Activated naive CD4-positive, alpha-beta T cell treated with anti-CD3 and anti-CD28 coated beads, Interleukin-2, amount 50 U/mL, for 24 hours (primary cell): Measurements from ENCODE around the gene RHOU.

Source experiments
- H3K27ac Mint-ChIP-seq: one replicate; pipeline ENCODE4 v1.8.0; 2021; ENCODE audit warnings: mild to moderate bottlenecking, mixed read lengths
- H3K27me3 Mint-ChIP-seq: one replicate; pipeline ENCODE4 v1.8.0; 2021; ENCODE audit warnings: mixed read lengths
- H3K36me3 Mint-ChIP-seq: one replicate; pipeline ENCODE4 v1.8.0; 2021; ENCODE audit warnings: mixed read lengths
- H3K4me1 Mint-ChIP-seq: one replicate; pipeline ENCODE4 v1.8.0; 2021; ENCODE audit warnings: mixed read lengths
- H3K4me3 Mint-ChIP-seq: one replicate; pipeline ENCODE4 v1.8.0; 2021; ENCODE audit warnings: mild to moderate bottlenecking, mixed read lengths
- H3K9me3 Mint-ChIP-seq: one replicate; pipeline ENCODE4 v1.8.0; 2021; ENCODE audit warnings: mixed read lengths

Gene RHOU

GRCh38 chr1:228725178-228725577, 10.1 kb upstream of the RHOU start:
- no peak overlapping the region for H3K4me3 Mint-ChIP-seq

GRCh38 chr1:228727681-228728171, 7.6 kb upstream of the RHOU start:
- Mint-ChIP-seq H3K27me3 (peaks cover 14% of the 10 kb centered on the region), H3K36me3 (no peaks in the 10 kb centered on the region), H3K4me3 (no peak overlapping the region), H3K27ac (no peak overlapping the region), H3K9me3 (no peaks in the 10 kb centered on the region), H3K4me1 (no peaks in the 10 kb centered on the region)

More at GRCh38 chr1:228725178-228725577, 10.1 kb upstream of the RHOU start:
- no peak overlapping the region for H3K27ac Mint-ChIP-seq
- H3K36me3 Mint-ChIP-seq, result no peaks in the 10 kb centered on the region
- no peaks in the 10 kb centered on the region for H3K9me3 Mint-ChIP-seq
- H3K27me3 Mint-ChIP-seq, result peaks cover 12% of the 10 kb centered on the region
- H3K4me1 Mint-ChIP-seq, result no peaks in the 10 kb centered on the region

- peaks cover 14% of the 10 kb centered on the region for H3K4me1 Mint-ChIP-seq
- no peak overlapping the region for H3K4me3 Mint-ChIP-seq
- H3K36me3 Mint-ChIP-seq, result no peaks in the 10 kb centered on the region
- no peaks in the 10 kb centered on the region for H3K9me3 Mint-ChIP-seq
- H3K27me3 Mint-ChIP-seq, result peaks cover 15% of the 10 kb centered on the region
- H3K27ac Mint-ChIP-seq, result no peak overlapping the region
Measured at GRCh38 chr1:228732426-228732825, 2.9 kb upstream of the RHOU start.

- Mint-ChIP-seq H3K36me3 (no peaks in the 10 kb centered on the region), H3K4me3 (no peak overlapping the region), H3K4me1 (peaks cover 25% of the 10 kb centered on the region), H3K27me3 (peaks cover 10% of the 10 kb centered on the region), H3K9me3 (no peaks in the 10 kb centered on the region), H3K27ac (no peak overlapping the region)
Measured at GRCh38 chr1:228733576-228733975, 1.7 kb upstream of the RHOU start.

- no peak overlapping the region for H3K27ac Mint-ChIP-seq
- H3K27me3 Mint-ChIP-seq, result peaks cover 7% of the 10 kb centered on the region
- peak overlapping the region; percentile 88 for H3K4me3 Mint-ChIP-seq
- no peaks in the 10 kb centered on the region for H3K9me3 Mint-ChIP-seq
- H3K36me3 Mint-ChIP-seq, result no peaks in the 10 kb centered on the region
- peaks cover 26% of the 10 kb centered on the region for H3K4me1 Mint-ChIP-seq
Measured at GRCh38 chr1:228735871-228736586, 750 bp downstream of the RHOU start.

- Mint-ChIP-seq H3K4me1 (peaks cover 26% of the 10 kb centered on the region), H3K9me3 (no peaks in the 10 kb centered on the region), H3K4me3 (peak overlapping the region; percentile 26), H3K27ac (no peak overlapping the region), H3K27me3 (peaks cover 5% of the 10 kb centered on the region), H3K36me3 (no peaks in the 10 kb centered on the region)
Measured at GRCh38 chr1:228736844-228737445, 1.7 kb downstream of the RHOU start.

- Mint-ChIP-seq H3K36me3 (no peaks in the 10 kb centered on the region), H3K27ac (no peak overlapping the region), H3K4me3 (no peak overlapping the region), H3K9me3 (no peaks in the 10 kb centered on the region), H3K27me3 (peaks cover 4% of the 10 kb centered on the region), H3K4me1 (peaks cover 26% of the 10 kb centered on the region)
Measured at GRCh38 chr1:228737601-228738041, 2.3 kb downstream of the RHOU start.

- H3K27me3 Mint-ChIP-seq, result no peaks in the 10 kb centered on the region
- H3K4me3 Mint-ChIP-seq, result no peak overlapping the region
Measured at GRCh38 chr1:228739826-228740225, 4.5 kb downstream of the RHOU start.

GRCh38 chr1:228740543-228741317, 5.5 kb downstream of the RHOU start:
- Mint-ChIP-seq H3K9me3 (no peaks in the 10 kb centered on the region), H3K27ac (no peak overlapping the region), H3K27me3 (no peaks in the 10 kb centered on the region), H3K4me3 (no peak overlapping the region), H3K4me1 (peaks cover 21% of the 10 kb centered on the region), H3K36me3 (peaks cover 3% of the 10 kb centered on the region)

More at GRCh38 chr1:228739826-228740225, 4.5 kb downstream of the RHOU start:
- peaks cover 3% of the 10 kb centered on the region for H3K36me3 Mint-ChIP-seq
- H3K9me3 Mint-ChIP-seq, result no peaks in the 10 kb centered on the region
- peaks cover 21% of the 10 kb centered on the region for H3K4me1 Mint-ChIP-seq
- H3K27ac Mint-ChIP-seq, result no peak overlapping the region

GRCh38 chr1:228742281-228742860, 7.1 kb downstream of the RHOU start:
- H3K36me3 Mint-ChIP-seq, result peaks cover 3% of the 10 kb centered on the region
- no peaks in the 10 kb centered on the region for H3K27me3 Mint-ChIP-seq
- no peak overlapping the region for H3K27ac Mint-ChIP-seq

GRCh38 chr1:228743405-228743804, 8.1 kb downstream of the RHOU start:
- H3K9me3 Mint-ChIP-seq, result no peaks in the 10 kb centered on the region
- no peaks in the 10 kb centered on the region for H3K27me3 Mint-ChIP-seq
- no peak overlapping the region for H3K4me3 Mint-ChIP-seq
- H3K4me1 Mint-ChIP-seq, result peaks cover 2% of the 10 kb centered on the region
- H3K27ac Mint-ChIP-seq, result no peak overlapping the region
- H3K36me3 Mint-ChIP-seq, result peaks cover 3% of the 10 kb centered on the region

More at GRCh38 chr1:228742281-228742860, 7.1 kb downstream of the RHOU start:
- Mint-ChIP-seq H3K4me1 (peaks cover 13% of the 10 kb centered on the region), H3K4me3 (no peak overlapping the region), H3K9me3 (no peaks in the 10 kb centered on the region)

- H3K4me1 Mint-ChIP-seq, result no peaks in the 10 kb centered on the region
- H3K36me3 Mint-ChIP-seq, result peaks cover 3% of the 10 kb centered on the region
- no peaks in the 10 kb centered on the region for H3K9me3 Mint-ChIP-seq
- no peaks in the 10 kb centered on the region for H3K27me3 Mint-ChIP-seq
- H3K4me3 Mint-ChIP-seq, result no peak overlapping the region
- no peak overlapping the region for H3K27ac Mint-ChIP-seq
Measured at GRCh38 chr1:228744356-228744755, 9.1 kb downstream of the RHOU start.

- Mint-ChIP-seq H3K4me3 (no peak overlapping the region), H3K36me3 (peaks cover 3% of the 10 kb centered on the region), H3K4me1 (no peaks in the 10 kb centered on the region), H3K27ac (no peak overlapping the region), H3K27me3 (no peaks in the 10 kb centered on the region), H3K9me3 (no peaks in the 10 kb centered on the region)
Measured at GRCh38 chr1:228744918-228745317, 9.6 kb downstream of the RHOU start.

- Mint-ChIP-seq H3K9me3 (no peaks in the 10 kb centered on the region), H3K27me3 (no peaks in the 10 kb centered on the region), H3K4me1 (no peaks in the 10 kb centered on the region), H3K36me3 (peaks cover 3% of the 10 kb centered on the region), H3K27ac (no peak overlapping the region), H3K4me3 (no peak overlapping the region)
Measured at GRCh38 chr1:228745497-228745896, 10.2 kb downstream of the RHOU start.

GRCh38 chr1:228747301-228747935, 12.1 kb downstream of the RHOU start:
- Mint-ChIP-seq H3K27ac (no peak overlapping the region), H3K36me3 (peaks cover 3% of the 10 kb centered on the region), H3K27me3 (no peaks in the 10 kb centered on the region), H3K4me3 (no peak overlapping the region), H3K9me3 (no peaks in the 10 kb centered on the region), H3K4me1 (no peaks in the 10 kb centered on the region)
